GM12875 (cell line): ENCODE results near the gene SLC25A22.

Experiments
- H3K4me3 ChIP-seq: one replicate; pipeline ENCODE4 v1.5.1; 2011; ENCODE audit warnings: low read depth, low read length, control low read depth
- TF ChIP-seq, protein P1 (sequence below): IDR thresholded peaks from 2 replicates; pipeline ENCODE4 v1.5.1; 2011; ENCODE audit warnings: low read depth, mild to moderate bottlenecking, control low read depth, inconsistent platforms, low read length, moderate library complexity, borderline replicate concordance; ENCODE audit not compliant: insufficient read depth

Gene SLC25A22

GRCh38 chr11:838441-839279, 40.6 kb upstream of the SLC25A22 start:
- H3K4me3 ChIP-seq, result no peak overlapping the region
- TF ChIP-seq, protein P1, sequence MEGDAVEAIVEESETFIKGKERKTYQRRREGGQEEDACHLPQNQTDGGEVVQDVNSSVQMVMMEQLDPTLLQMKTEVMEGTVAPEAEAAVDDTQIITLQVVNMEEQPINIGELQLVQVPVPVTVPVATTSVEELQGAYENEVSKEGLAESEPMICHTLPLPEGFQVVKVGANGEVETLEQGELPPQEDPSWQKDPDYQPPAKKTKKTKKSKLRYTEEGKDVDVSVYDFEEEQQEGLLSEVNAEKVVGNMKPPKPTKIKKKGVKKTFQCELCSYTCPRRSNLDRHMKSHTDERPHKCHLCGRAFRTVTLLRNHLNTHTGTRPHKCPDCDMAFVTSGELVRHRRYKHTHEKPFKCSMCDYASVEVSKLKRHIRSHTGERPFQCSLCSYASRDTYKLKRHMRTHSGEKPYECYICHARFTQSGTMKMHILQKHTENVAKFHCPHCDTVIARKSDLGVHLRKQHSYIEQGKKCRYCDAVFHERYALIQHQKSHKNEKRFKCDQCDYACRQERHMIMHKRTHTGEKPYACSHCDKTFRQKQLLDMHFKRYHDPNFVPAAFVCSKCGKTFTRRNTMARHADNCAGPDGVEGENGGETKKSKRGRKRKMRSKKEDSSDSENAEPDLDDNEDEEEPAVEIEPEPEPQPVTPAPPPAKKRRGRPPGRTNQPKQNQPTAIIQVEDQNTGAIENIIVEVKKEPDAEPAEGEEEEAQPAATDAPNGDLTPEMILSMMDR, result 0 out of 2 replicates have a peak, but pooled peaks have one; percentile 26

DNA sequence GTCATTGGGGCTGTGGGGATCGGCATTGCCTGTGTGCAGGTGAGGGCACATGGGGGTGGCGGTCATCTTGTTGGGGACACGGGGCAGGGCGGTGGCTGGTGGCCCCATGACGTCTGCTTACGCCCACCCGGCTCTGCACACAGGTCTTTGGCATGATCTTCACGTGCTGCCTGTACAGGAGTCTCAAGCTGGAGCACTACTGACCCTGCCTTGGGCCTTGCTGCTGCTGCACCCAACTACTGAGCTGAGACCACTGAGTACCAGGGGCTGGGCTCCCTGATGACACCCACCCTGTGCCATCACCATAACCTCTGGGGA, 39.9 kb upstream of the SLC25A22 start:
- H3K4me3 ChIP-seq, result no peak overlapping the region
- TF ChIP-seq, protein P1, result no peak

- no peak overlapping the region for H3K4me3 ChIP-seq
- TF ChIP-seq, protein P1, result no peak
Observed at GRCh38 chr11:837189-837989, 39.3 kb upstream of the SLC25A22 start.

- no peak overlapping the region for H3K4me3 ChIP-seq
Observed at GRCh38 chr11:836700-837099, 38.6 kb upstream of the SLC25A22 start.

GRCh38 chr11:836274-836673, 38.2 kb upstream of the SLC25A22 start:
- H3K4me3 ChIP-seq, result no peak overlapping the region
- TF ChIP-seq, protein P1, result no peak

More at GRCh38 chr11:836700-837099, 38.6 kb upstream of the SLC25A22 start:
- TF ChIP-seq, protein P1, result no peak

GRCh38 chr11:834371-835316, 36.6 kb upstream of the SLC25A22 start:
- TF ChIP-seq, protein P1, result no peak
- H3K4me3 ChIP-seq, result no peak overlapping the region
